Gastrocnemius medialis (tissue), 4 donors: ENCODE measurements around the gene TTLL5.

ENCODE experiments used
- POLR2A ChIP-seq, 2 donors: fragments of 450-650 bp; IDR thresholded peaks; one replicate each; pipeline ENCODE4 v1.6.1; 2017; ENCODE audit warnings: antibody characterized with exemption in 2 of 2, mild to moderate bottlenecking in 2 of 2, moderate library complexity in 2 of 2
- TF ChIP-seq, protein P1 (sequence below), 5 experiments: fragments of 450-650 bp in 3 of 5; fragments of 200-600 bp in 2 of 5; sonication (generic) in 2 of 5; IDR thresholded peaks in 4 of 5; conservative IDR thresholded peaks in 1 of 5; 1 replicate in 4 of 5; 2 replicates in 1 of 5; pipeline ENCODE4 v1.5.1; 2016 to 2019; ENCODE audit warnings: antibody characterized with exemption in 5 of 5, mild to moderate bottlenecking in 3 of 5, moderate library complexity in 3 of 5

DNA sequence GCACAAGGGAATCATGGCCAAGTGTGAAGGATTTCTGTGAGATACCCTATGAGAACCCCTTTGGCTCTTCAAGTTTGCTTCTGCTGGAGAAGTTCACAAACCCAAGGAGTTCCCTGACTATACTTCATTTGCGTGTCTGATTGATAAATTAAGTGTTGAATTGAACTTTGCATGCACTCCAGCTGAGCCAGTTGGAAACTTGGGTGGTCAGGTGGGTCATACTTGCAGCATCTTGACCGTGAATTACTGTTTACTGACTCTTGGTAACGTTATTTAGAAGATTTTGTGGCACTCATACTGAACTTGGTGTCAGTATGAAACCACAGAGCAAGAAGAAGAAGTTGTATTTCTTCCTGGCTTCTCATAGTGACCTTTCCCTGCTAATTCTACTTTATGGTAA, 243.3 kb downstream of the TTLL5 start:
- TF ChIP-seq, protein P1, sequence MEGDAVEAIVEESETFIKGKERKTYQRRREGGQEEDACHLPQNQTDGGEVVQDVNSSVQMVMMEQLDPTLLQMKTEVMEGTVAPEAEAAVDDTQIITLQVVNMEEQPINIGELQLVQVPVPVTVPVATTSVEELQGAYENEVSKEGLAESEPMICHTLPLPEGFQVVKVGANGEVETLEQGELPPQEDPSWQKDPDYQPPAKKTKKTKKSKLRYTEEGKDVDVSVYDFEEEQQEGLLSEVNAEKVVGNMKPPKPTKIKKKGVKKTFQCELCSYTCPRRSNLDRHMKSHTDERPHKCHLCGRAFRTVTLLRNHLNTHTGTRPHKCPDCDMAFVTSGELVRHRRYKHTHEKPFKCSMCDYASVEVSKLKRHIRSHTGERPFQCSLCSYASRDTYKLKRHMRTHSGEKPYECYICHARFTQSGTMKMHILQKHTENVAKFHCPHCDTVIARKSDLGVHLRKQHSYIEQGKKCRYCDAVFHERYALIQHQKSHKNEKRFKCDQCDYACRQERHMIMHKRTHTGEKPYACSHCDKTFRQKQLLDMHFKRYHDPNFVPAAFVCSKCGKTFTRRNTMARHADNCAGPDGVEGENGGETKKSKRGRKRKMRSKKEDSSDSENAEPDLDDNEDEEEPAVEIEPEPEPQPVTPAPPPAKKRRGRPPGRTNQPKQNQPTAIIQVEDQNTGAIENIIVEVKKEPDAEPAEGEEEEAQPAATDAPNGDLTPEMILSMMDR (IDR thresholded peaks at IDR 0.05 in 4 of 5, conservative IDR thresholded peaks at IDR 0.05 in 1 of 5): no peak
- no peak for TF ChIP-seq POLR2A (IDR thresholded peaks at IDR 0.05)
